ENCODE measurements around the gene RABGGTB.
"Not testable (repeated sequence)": the region's sequence is repeated elsewhere in the genome, so short reads cannot be mapped to it uniquely, and the experiment has no call there.

Gene RABGGTB
- total RNA-seq: 182 to 195 reads per million in 2 donors

GRCh38 chr1:75785983-75786853 lies at the start of gene RABGGTB:
RABGGTB (plus strand) TSS chr1:75786256; CDS start chr1:75786272, 16 bp downstream.
- peak; percentile 78 for DNase-seq

DNA sequence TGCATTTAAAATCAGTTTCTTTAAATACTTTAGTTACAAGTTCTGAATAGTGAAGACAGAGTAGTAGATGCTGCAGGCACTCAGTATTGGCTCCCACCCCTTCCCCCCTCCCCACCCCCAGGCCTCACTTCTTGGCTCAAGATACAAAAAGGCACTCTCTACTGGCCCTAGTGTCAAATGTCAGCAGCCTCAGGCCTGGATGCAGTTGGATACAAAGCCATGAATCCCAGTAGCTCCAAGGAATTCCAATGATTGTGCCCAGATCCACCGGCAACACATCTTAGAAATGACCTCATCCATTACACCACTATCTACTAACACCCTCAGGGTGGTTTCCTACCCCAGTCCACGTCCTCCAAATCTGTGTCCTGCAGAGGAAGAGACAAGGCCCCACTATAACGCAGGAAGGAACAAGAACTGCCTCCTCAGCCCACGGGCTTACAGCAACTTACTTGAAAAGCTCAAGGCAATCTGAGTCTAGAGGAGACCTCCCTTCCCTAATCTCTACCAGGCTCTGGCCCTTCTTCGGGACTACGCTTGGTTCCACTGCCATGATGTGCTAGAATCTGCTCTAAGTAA lies 43.9 kb upstream of the RABGGTB start:
- no peak for DNase-seq

- DNase-seq: no peak
These were observed 40.8 kb upstream of the RABGGTB start for GRCh38 chr1:75745276-75745675.

DNA sequence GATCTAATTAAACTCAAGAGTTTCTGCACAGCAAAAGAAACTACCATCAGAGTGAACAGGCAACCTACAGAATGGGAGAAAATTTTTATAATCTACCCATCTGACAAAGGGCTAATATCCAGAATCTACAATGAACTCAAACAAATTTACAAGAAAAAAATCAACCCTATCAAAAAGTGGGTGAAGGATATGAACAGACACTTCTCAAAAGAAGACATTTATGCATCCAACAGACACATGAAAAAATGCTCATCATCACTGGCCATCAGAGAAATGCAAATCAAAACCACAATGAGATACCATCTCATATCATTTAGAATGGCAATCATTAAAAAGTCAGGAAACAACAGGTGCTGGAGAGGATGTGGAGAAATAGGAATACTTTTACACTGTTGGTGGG lies 28.8 kb upstream of the RABGGTB start:
- DNase-seq: not testable (repeated sequence)

DNA sequence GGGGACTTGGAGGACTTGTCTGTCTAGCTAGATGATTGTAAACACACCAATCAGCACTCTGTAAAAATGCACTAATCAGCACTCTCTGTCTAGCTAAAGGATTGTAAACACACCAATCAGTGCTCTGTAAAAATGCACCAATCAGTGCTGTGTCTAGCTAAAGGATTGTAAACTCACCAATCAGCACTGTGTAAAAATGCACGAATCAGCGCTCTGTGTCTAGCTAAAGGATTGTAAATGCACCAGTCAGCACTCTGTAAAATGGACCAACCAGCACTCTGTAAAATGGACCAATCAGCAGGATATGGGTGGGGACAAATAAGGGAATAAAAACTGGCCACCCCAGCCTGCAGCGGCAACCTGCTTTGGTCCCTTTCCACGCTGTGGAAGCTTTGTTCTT lies 27.5 kb upstream of the RABGGTB start:
- DNase-seq: not testable (repeated sequence)

GRCh38 chr1:75764057-75764655 lies 21.9 kb upstream of the RABGGTB start:
- no peak for DNase-seq

DNA sequence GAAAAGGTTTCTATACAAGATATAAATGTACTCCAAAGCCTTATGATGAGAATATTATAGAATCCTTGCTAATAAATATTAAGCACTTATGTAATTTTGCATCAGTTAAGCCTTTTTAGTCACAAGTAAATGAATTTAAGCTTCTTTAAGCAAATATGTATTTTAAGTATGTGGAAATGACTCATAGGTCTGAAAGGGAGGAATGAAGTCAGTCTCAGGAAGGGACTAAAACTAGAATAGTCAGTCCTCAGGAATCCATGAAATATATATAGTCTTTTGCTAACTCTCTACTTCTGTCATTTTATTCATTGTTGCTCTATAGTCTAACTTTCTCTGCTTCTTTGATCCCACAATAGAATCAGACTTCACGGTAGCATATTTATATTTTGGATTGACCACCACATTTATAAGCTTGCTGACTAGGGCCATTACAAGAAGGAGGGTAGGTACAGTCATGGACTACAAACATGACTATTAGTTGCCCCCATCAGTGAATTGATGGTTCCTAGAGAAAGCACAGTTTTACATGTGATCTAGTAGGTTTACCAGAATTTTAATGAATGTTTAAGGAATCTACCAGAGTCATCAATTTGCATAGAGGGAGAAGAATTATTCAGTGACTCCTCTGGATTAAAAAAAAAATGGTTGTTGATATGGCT lies 20.2 kb upstream of the RABGGTB start:
- DNase-seq: no peak

- no peak for DNase-seq
These were observed 18.0 kb upstream of the RABGGTB start for GRCh38 chr1:75768016-75768415.

- no peak for DNase-seq
These were observed 15.3 kb upstream of the RABGGTB start for GRCh38 chr1:75770761-75771160.

GRCh38 chr1:75771978-75772377 lies 14.1 kb upstream of the RABGGTB start:
- DNase-seq: no peak

DNA sequence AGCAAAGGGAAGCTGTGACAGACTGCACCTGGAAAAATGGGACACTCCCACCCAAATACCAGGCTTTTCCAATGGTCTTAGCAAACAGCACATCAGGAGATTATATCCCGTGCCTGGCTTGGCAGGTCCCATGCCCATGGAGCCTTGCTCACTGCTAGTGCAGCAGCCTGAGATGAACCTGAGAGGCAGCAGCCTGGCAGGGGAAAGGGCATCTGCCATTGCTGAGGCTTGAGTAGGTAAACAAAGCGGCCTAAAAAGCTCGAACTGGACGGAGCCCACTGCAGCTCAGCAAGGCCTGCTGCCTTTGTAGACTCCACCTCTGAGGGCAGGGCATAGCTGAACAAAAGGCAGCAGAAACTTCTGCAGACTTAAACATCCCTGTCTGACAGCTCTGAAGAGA lies 8.2 kb upstream of the RABGGTB start:
- DNase-seq: not testable (repeated sequence)

GRCh38 chr1:75778694-75779093 lies 7.4 kb upstream of the RABGGTB start:
- DNase-seq: not testable (repeated sequence)

GRCh38 chr1:75780183-75780582 lies 5.9 kb upstream of the RABGGTB start:
- not testable (repeated sequence) for DNase-seq

DNA sequence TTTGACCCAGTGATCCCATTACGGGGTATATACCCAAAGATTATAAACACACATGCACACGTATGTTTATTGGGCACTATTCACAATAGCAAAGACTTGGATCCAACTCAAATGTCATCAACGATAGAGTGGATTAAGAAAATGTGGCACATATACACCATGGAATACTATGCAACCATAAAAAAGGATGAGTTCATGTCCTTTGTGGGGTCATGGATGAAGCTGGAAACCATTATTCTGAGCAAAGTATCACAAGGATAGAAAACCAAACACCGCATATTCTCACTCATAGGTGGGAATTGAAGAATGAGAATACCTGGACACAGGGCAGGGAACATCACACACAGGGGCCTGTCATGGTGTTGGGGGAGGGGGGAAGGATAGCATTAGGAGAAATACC lies 2.1 kb upstream of the RABGGTB start:
- not testable (repeated sequence) for DNase-seq

- DNase-seq: no peak
These were observed 605 bp upstream of the RABGGTB start for GRCh38 chr1:75785320-75785982.

- DNase-seq: no peak
These were observed 941 bp downstream of the RABGGTB start for GRCh38 chr1:75786901-75787493.

DNA sequence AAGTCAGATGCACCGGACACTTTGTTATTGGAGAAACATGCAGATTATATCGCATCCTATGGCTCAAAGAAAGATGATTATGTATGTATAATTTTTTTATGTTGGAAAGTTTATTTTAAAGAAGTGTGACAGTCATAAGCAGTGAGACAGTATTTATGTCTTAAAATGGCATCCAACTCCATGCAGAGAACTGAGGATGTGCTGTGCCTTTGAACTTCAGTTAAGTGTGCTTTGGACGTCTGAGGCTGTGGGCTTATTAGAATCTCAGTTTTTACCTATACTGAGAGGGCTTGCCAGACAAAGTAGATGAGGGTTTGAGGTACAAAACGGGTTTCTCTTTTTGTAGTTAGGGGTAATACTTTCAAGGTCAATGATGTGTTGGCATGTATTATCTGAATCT lies 1.5 kb downstream of the RABGGTB start:
- no peak for DNase-seq

DNA sequence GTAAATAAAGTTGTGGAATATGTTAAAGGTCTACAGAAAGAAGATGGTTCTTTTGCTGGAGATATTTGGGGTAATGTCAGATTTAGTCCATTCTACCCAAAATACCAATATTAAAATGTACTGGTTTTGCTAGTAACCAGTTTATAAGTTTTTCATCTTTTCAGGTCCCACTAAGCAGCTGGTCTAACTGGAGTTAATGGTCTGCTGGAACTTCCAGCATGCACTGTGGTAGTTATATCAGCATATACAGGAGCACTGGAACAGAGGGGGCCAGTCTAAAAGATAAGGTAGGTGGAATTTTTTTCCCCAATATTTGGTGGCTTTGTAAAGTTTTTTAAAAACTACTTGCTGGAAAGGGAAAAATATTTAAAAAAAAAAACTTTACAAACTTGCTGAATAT lies 3.9 kb downstream of the RABGGTB start:
- DNase-seq: no peak

DNA sequence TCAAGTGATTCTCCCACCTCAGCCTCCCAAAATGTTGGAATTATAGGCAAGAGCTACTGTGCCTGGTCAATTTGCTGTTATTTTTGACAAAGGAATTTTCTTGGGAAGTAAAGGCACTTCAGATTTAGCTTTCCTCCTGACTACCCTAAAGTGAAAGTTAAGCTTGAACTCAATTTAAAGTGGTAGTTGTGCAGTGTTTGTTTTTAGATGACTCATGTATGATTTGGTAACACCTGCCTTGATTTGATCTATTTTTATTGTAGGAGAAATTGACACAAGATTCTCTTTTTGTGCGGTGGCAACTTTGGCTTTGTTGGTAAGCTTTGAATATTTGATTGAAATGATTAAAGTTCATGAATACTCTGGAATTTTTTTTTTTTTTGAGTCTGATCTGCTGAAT lies 5.0 kb downstream of the RABGGTB start:
- no peak for DNase-seq

DNA sequence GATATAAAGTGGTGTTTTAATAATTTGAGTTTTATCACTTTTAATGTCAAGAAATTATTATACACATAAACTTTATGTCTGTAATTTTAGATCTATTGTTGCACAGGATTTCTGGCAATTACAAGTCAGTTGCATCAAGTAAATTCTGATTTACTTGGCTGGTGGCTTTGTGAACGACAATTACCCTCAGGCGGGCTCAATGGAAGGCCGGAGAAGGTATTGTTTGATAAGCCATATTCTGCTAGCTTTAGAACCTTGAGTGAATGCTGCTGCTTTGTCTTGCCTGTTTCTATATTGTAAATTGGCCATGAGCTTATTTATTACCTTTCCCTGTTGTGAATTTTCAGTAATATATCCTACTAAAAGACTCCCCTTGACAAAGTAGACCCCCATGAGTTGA lies 6.0 kb downstream of the RABGGTB start:
- no peak for DNase-seq

GRCh38 chr1:75794382-75794781 lies 8.3 kb downstream of the RABGGTB start:
- no peak for DNase-seq

DNA sequence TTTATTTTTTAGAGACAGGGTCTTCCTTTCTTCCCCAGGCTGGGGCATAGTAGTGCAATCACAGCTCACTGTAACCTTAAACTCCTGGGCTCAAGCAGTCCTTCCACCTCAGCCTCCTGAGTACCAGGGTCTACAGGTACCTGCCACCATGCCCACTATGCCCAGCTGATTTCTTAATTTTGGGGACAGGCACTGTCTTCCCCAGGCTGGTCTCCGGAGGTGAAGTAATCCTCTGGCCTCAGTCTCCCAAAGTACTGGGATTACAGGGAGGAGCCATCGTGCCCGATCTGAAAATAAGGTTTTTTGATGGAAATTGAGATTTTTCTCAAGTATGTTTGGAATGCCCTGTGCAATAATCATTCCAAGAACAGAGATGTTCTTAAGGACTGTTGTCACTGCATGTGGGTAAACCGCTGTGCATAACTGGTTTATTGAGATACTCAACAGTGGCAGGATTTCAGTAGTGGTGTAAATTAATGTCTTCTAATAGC lies 9.7 kb downstream of the RABGGTB start:
- no peak for DNase-seq

Data from activated gamma-delta T cell (primary cell).